Keratinocyte (primary cell): ENCODE data around the gene CD8A. TPM values are rescaled to one million over a fixed set of nuclear protein-coding genes. Genes with fewer than 3 reads are reported as not detected.

ENCODE experiments used
- DNase-seq: peaks from one replicate; pipeline ENCODE4 v3.0.0-alpha.2; 2011; ENCODE audit warnings: low read depth, missing footprints, low spot score
- FAIRE-seq: peaks from 2 replicates; lab custom pipeline; 2011; peaks lifted over from hg19 to GRCh38; lab: Jason Lieb, UNC
- H2AFZ ChIP-seq: 2 replicates; pipeline ENCODE4 v1.6.0; 2012; ENCODE audit warnings: low read length, control low read depth, inconsistent platforms; ENCODE audit not compliant: control insufficient read depth
- H3K27ac ChIP-seq: 2 replicates; pipeline ENCODE4 v1.5.1; 2011; ENCODE audit warnings: low read length; ENCODE audit not compliant: control insufficient read depth, insufficient read depth
- H3K27me3 ChIP-seq: 3 replicates; pipeline ENCODE4 v1.6.0; 2011; ENCODE audit warnings: low read length; ENCODE audit not compliant: control insufficient read depth, insufficient read depth; ENCODE audit errors: extremely low read depth
- H3K36me3 ChIP-seq, 2 experiments: 2 replicates in 1 of 2; 3 replicates in 1 of 2; pipeline ENCODE4 v1.5.1; 2011; ENCODE audit warnings: low read length in 2 of 2, mild to moderate bottlenecking in 1 of 2; ENCODE audit not compliant: control insufficient read depth in 2 of 2, insufficient read depth in 2 of 2; ENCODE audit errors: extremely low read depth in 1 of 2
- H3K4me1 ChIP-seq: 3 replicates; pipeline ENCODE4 v1.5.1; 2011; ENCODE audit warnings: low read length; ENCODE audit not compliant: control insufficient read depth, insufficient read depth; ENCODE audit errors: extremely low read depth
- H3K4me2 ChIP-seq: 3 replicates; pipeline ENCODE4 v1.6.0; 2011; ENCODE audit warnings: low read depth, low read length; ENCODE audit not compliant: control insufficient read depth, insufficient read depth; ENCODE audit errors: extremely low read depth
- H3K4me3 ChIP-seq, 3 experiments: fragments of 200-600 bp in 1 of 3; sonication (generic) in 1 of 3; 2 replicates in 2 of 3; 3 replicates in 1 of 3; pipeline ENCODE4 v1.5.1; 2011 to 2016; ENCODE audit warnings: low read length in 3 of 3, mild to moderate bottlenecking in 3 of 3, control low read depth in 2 of 3, inconsistent platforms in 1 of 3, low read depth in 1 of 3, mixed read lengths in 1 of 3, mixed run types in 1 of 3, moderate library complexity in 1 of 3; ENCODE audit not compliant: control insufficient read depth in 2 of 3, insufficient read depth in 2 of 3; ENCODE audit errors: extremely low read depth in 1 of 3
- H3K79me2 ChIP-seq: 2 replicates; pipeline ENCODE4 v1.6.0; 2012; ENCODE audit warnings: low read length; ENCODE audit not compliant: control insufficient read depth, insufficient read depth
- H3K9ac ChIP-seq: 3 replicates; pipeline ENCODE4 v1.6.0; 2011; ENCODE audit warnings: low read length; ENCODE audit not compliant: control insufficient read depth, insufficient read depth; ENCODE audit errors: extremely low read depth
- H3K9me1 ChIP-seq: 3 replicates; pipeline ENCODE4 v1.6.0; 2011; ENCODE audit warnings: low read length; ENCODE audit not compliant: control insufficient read depth, insufficient read depth; ENCODE audit errors: extremely low read depth
- H3K9me3 ChIP-seq: 2 replicates; pipeline ENCODE4 v1.5.1; 2012; ENCODE audit warnings: low read depth, low read length; ENCODE audit not compliant: control insufficient read depth
- H4K20me1 ChIP-seq: 3 replicates; pipeline ENCODE4 v1.6.0; 2011; ENCODE audit warnings: low read length; ENCODE audit not compliant: control insufficient read depth, insufficient read depth; ENCODE audit errors: extremely low read depth
- CTCF ChIP-seq, 3 experiments: IDR thresholded peaks in 1 of 3; conservative IDR thresholded peaks in 1 of 3; optimal IDR thresholded peaks in 1 of 3; 2 replicates in 2 of 3; 3 replicates in 1 of 3; pipeline versions ENCODE3 to v1.5.1; 2011; ENCODE audit warnings: low read length in 3 of 3, mild to moderate bottlenecking in 3 of 3, moderate library complexity in 2 of 3, control low read depth in 1 of 3, inconsistent platforms in 1 of 3; ENCODE audit not compliant: insufficient read depth in 2 of 3; ENCODE audit errors: extremely low read depth in 1 of 3
- EZH2 ChIP-seq: IDR thresholded peaks from one replicate; pipeline ENCODE4 v1.6.1; 2012; ENCODE audit warnings: inconsistent platforms, mild to moderate bottlenecking, low read length, moderate library complexity
- dilution Hi-C: fragments of 300-500 bp; cut with MboI; formaldehyde crosslinking; loops from one replicate; pipeline ENCODE4 v1.7.0; 2020; ENCODE audit warnings: low sequenced_read_pairs; ENCODE audit not compliant: extremely low pct_ligation_motif_present
- polyA plus RNA-seq, 5 experiments: library from polyadenylated mRNA; depleted of rRNA in 3 of 5; stranded (reverse) in 3 of 5; stranded (forward) in 1 of 5; unstranded in 1 of 5; fragments of >200 nt; gene quantifications; 1 replicate in 1 of 5; 2 replicates in 3 of 5; 3 replicates in 1 of 5; pipeline versions ENCODE4 v1.2.1 to v1.2.3, GENCODE V29; 2011 to 2012; ENCODE audit warnings: missing spikeins in 2 of 5, low read depth in 1 of 5, low replicate concordance in 1 of 5

CD8A gene
- polyA plus RNA-seq, 1 donor (not counting 4 experiments of a cell fraction or from before 2014, with no cell fraction given) = 0.10 TPM

GRCh38 chr2:86787736-86788135 is 3.0 kb downstream of the CD8A start:
- DNase-seq (no peak), FAIRE-seq (no peak)
- no peak overlapping the region for H3K4me2 ChIP-seq
- H3K9ac ChIP-seq = no peak overlapping the region
- no peaks in the 10 kb centered on the region for H3K4me1 ChIP-seq
- TF ChIP-seq CTCF (optimal IDR thresholded peaks at IDR 0.05 in 1 of 3, IDR thresholded peaks at IDR 0.05 in 1 of 3, conservative IDR thresholded peaks at IDR 0.05 in 1 of 3; ENCODE audit: extremely low read depth in 1 of 3, insufficient read depth in 2 of 3, low read length in 3 of 3) = no peak
- TF ChIP-seq EZH2 = no peak
- H2AFZ ChIP-seq = no peak overlapping the region
- no peaks in the 10 kb centered on the region for H3K36me3 ChIP-seq
- no peaks in the 10 kb centered on the region for H3K9me3 ChIP-seq
- H3K27ac ChIP-seq = no peak overlapping the region
- H3K4me3 ChIP-seq = no peak overlapping the region
- dilution Hi-C loops = no loop called here
- H3K27me3 ChIP-seq = peaks cover 58% of the 10 kb centered on the region
- peaks cover 2% of the 10 kb centered on the region for H4K20me1 ChIP-seq
- no peaks in the 10 kb centered on the region for H3K79me2 ChIP-seq
- H3K9me1 ChIP-seq = no peaks in the 10 kb centered on the region

GRCh38 chr2:86786001-86786536 is 4.6 kb downstream of the CD8A start:
- no peak overlapping the region for H3K4me2 ChIP-seq
- H4K20me1 ChIP-seq = peaks cover 2% of the 10 kb centered on the region
- dilution Hi-C loops = no loop called here
- no peak overlapping the region for H3K4me3 ChIP-seq
- H3K9me1 ChIP-seq = no peaks in the 10 kb centered on the region
- H3K9me3 ChIP-seq = no peaks in the 10 kb centered on the region
- no peak for DNase-seq
- H2AFZ ChIP-seq = no peak overlapping the region
- H3K27me3 ChIP-seq = peaks cover 44% of the 10 kb centered on the region
- no peak overlapping the region for H3K27ac ChIP-seq
- TF ChIP-seq EZH2 (no peak), CTCF (optimal IDR thresholded peaks at IDR 0.05 in 1 of 3, IDR thresholded peaks at IDR 0.05 in 1 of 3, conservative IDR thresholded peaks at IDR 0.05 in 1 of 3; ENCODE audit: extremely low read depth in 1 of 3, insufficient read depth in 2 of 3, low read length in 3 of 3) (no peak)
- no peaks in the 10 kb centered on the region for H3K4me1 ChIP-seq
- FAIRE-seq = no peak
- no peaks in the 10 kb centered on the region for H3K79me2 ChIP-seq
- no peaks in the 10 kb centered on the region for H3K36me3 ChIP-seq
- no peak overlapping the region for H3K9ac ChIP-seq
